H1 (cell line): ENCODE measurements around the gene IFT20. TPM values are rescaled to one million over a fixed set of nuclear protein-coding genes. Genes with fewer than 3 reads are reported as not detected.

Experiments used
- microRNA-seq, 2 experiments: library from miRNA; unstranded; fragments of <30 nt; microRNA quantifications; one replicate each; pipeline versions ENCODE4 to v1.2.0, GENCODE V29; 2016 to 2020; ENCODE audit warnings: borderline microRNAs expressed in 2 of 2, borderline number of aligned reads in 2 of 2, borderline replicate concordance in 1 of 2
- polyA plus RNA-seq, 7 experiments: library from polyadenylated mRNA; depleted of rRNA in 3 of 7; stranded (reverse) in 5 of 7; unstranded in 2 of 7; fragments of >200 nt in 5 of 7; fragments of 200-250 nt in 2 of 7; gene quantifications; 1 replicate in 5 of 7; 2 replicates in 1 of 7; 4 replicates in 1 of 7; pipeline versions ENCODE4 v1.2.1 to v1.2.3, GENCODE V29; 2011 to 2013; ENCODE audit warnings: missing spikeins in 2 of 7, mixed read lengths in 2 of 7
- total RNA-seq: library from RNA; stranded (reverse); fragmentation: NEBNext Ultra II Directional; extraction: Animal tissue kit (Norgen Biotek cat#: 25700); gene quantifications from 2 replicates; pipeline ENCODE4 v1.2.1, GENCODE V29; 2021

IFT20 gene
- total and polyA plus RNA-seq, 2 of the 8 experiments (the other 6 are each of a cell fraction or from before 2014, with no cell fraction given) = 9.0 to 21.0 TPM

Small RNA genes within 50 kb of the gene (microRNA-seq; reads per million reads assigned to microRNA genes)
- gene MIR4723 = 0 to 0.20 reads per million in 2 experiments

Other genes starting within 250 kb of the IFT20 start
- 130 and 136 TPM in 2 replicates for gene TMEM97, start 16.3 kb downstream of the IFT20 start, total RNA-seq
- 70.0 and 126 TPM in 2 replicates for gene TMEM97, start 16.3 kb downstream of the IFT20 start, polyA plus RNA-seq (2011; rRNA removed)
- gene TNFAIP1, start 289 bp upstream of the IFT20 start, total RNA-seq = 19.5 and 22.8 TPM in 2 replicates
- gene TNFAIP1, start 289 bp upstream of the IFT20 start, polyA plus RNA-seq (2011; rRNA removed) = 16.9 and 19.9 TPM in 2 replicates
- gene POLDIP2, start 22.1 kb upstream of the IFT20 start, total RNA-seq = 74.0 and 75.3 TPM in 2 replicates
- 76.1 and 92.3 TPM in 2 replicates for gene POLDIP2, start 22.1 kb upstream of the IFT20 start, polyA plus RNA-seq (2011; rRNA removed)
- gene SEBOX, start 29.7 kb upstream of the IFT20 start, total RNA-seq = not detected in 2 replicates
- not detected in 2 replicates for gene SEBOX, start 29.7 kb upstream of the IFT20 start, polyA plus RNA-seq (2011; rRNA removed)
- gene VTN, start 34.8 kb upstream of the IFT20 start, total RNA-seq = not detected in 2 replicates
- 0.18 and 0.38 TPM in 2 replicates for gene VTN, start 34.8 kb upstream of the IFT20 start, polyA plus RNA-seq (2011; rRNA removed)
- gene SARM1, start 36.2 kb upstream of the IFT20 start, total RNA-seq = 6.5 and 9.2 TPM in 2 replicates
- gene SARM1, start 36.2 kb upstream of the IFT20 start, polyA plus RNA-seq (2011; rRNA removed) = 5.8 and 6.1 TPM in 2 replicates
- gene SLC46A1, start 70.7 kb upstream of the IFT20 start, total RNA-seq = 7.1 and 8.7 TPM in 2 replicates
- 5.3 and 5.9 TPM in 2 replicates for gene SLC46A1, start 70.7 kb upstream of the IFT20 start, polyA plus RNA-seq (2011; rRNA removed)
- gene SLC13A2, start 138.2 kb upstream of the IFT20 start, total RNA-seq = not detected in 2 replicates
- not detected in 2 replicates for gene SLC13A2, start 138.2 kb upstream of the IFT20 start, polyA plus RNA-seq (2011; rRNA removed)
- not detected in 2 replicates for gene FOXN1, start 170.9 kb upstream of the IFT20 start, total RNA-seq
- not detected in 2 replicates for gene FOXN1, start 170.9 kb upstream of the IFT20 start, polyA plus RNA-seq (2011; rRNA removed)
- gene UNC119, start 217.2 kb upstream of the IFT20 start, total RNA-seq = 43.5 and 44.1 TPM in 2 replicates
- gene UNC119, start 217.2 kb upstream of the IFT20 start, polyA plus RNA-seq (2011; rRNA removed) = 94.4 and 122 TPM in 2 replicates
- 47.4 and 50.6 TPM in 2 replicates for gene PIGS, start 236.1 kb upstream of the IFT20 start, total RNA-seq
- gene PIGS, start 236.1 kb upstream of the IFT20 start, polyA plus RNA-seq (2011; rRNA removed) = 44.3 and 72.7 TPM in 2 replicates
- gene ALDOC, start 241.4 kb upstream of the IFT20 start, total RNA-seq = 51.3 and 51.6 TPM in 2 replicates
- gene ALDOC, start 241.4 kb upstream of the IFT20 start, polyA plus RNA-seq (2011; rRNA removed) = 103 and 134 TPM in 2 replicates